Left cardiac atrium (tissue), 4 donors: ENCODE data around the gene KRT23. TPM values are rescaled to one million over a fixed set of nuclear protein-coding genes. Genes with fewer than 3 reads are reported as not detected.

Experiments
- ATAC-seq, 2 donors: fragments of 200-7000 bp; cut with Tn5 transposase; one replicate each; pipeline ENCODE4 v1.9.1; 2020; ENCODE audit warnings: mild to moderate bottlenecking in 2 of 2, moderate library complexity in 2 of 2
- DNase-seq: peaks from one replicate; pipeline ENCODE4 v3.0.0-alpha.2; 2020
- intact Hi-C, 2 donors: fragments of 100-400 bp; cut with DNase I; formaldehyde crosslinking; loops; one replicate each; pipeline versions ENCODE4 v1.14.1 to v1.15.1; 2022 to 2023
- total RNA-seq, 2 donors: library from RNA; stranded (reverse); fragmentation: NEBNext Ultra II Directional; extraction: Animal tissue kit (Norgen Biotek cat#: 25700); gene quantifications; one replicate each; pipeline ENCODE4 v1.2.1, GENCODE V29; 2021
- donor health status: DM: no; HTN: yes; CAD: no.
- donor health status: DM: no; HTN: yes; CAD: no; lungs with severe emphysema.
- donor health status: DM: yes; HTN: yes; CAD: no.
- donor health status: Dilated cardiomyopathy.

The KRT23 gene
- total RNA-seq, 2 donors from 2014 or later = 0.29 TPM; not detected in 1

GRCh38 chr17:40884708-40885512, 52.5 kb downstream of the KRT23 start, which contains the start of gene KRT20:
KRT20 (minus strand) TSS chr17:40885242; CDS start chr17:40885185, 57 bp downstream.
- intact Hi-C loops = no loop called here
- ATAC-seq = no peak
- no peak for DNase-seq

- ATAC-seq = no peak
- DNase-seq = no peak
- intact Hi-C loops = no loop called here
These were observed 53.7 kb downstream of the KRT23 start for GRCh38 chr17:40883626-40884334.

DNA sequence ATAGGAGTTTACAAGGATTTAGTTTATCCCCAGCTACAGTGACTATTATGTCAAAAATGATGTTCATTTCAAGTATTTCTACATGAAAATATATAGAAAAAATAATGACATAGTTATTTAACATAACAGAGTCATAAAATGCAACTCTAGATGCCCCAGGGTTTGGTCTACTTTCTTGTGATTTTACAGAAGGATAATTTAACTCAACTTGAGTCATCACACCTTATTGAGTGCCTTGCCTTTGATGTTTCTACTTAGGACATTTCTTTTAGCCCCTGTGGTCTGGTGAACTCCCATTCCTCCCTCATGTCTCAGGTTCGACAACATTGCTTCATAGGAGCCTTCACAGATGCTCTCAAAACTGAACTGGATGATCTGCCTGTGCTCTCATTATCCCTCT, 54.4 kb downstream of the KRT23 start:
- intact Hi-C loops = no loop called here
- DNase-seq (no peak), ATAC-seq (no peak)

DNA sequence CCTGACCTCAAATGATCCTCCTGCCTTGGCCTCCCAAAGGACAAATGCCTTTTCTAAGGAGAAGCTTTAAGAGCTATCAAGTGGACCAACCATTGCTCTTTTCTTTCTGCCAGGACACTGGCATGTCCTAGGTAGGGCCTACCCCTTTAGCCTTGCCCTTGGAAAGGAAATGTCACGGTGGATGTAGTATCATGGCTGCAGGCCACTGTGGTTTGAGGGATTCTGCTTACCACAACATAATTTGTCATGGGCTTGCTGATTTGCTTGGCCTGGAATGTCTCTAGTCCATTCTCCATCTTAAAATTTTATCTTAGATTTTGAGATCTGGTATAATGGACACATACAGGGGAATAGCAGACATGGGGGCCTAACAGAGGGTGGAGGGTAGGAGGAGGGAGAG, 58.4 kb downstream of the KRT23 start:
- intact Hi-C loops = no loop called here
- DNase-seq (no peak), ATAC-seq (no peak)

DNA sequence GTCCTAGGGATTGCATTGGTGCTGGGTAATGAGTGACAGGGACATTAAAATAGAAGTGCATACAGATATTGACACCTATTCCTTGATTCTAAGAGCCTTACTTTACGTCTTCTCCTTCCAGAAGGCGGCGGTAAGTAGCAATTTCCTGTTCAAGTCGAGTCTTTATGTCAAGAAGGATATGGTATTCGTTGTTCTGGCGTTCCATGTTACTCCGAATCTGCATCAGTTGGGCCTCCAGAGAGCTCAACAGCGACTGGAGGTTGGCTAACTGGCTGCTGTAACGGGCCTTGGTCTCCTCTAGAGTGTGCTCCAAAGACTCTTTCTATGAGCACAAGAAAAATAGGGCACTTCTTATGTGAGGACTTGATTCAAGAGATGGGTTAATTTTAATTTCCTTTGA, 59.4 kb downstream of the KRT23 start:
- intact Hi-C loops = no loop called here
- ATAC-seq = no peak
- DNase-seq = no peak

GRCh38 chr17:40873801-40874200, 63.6 kb downstream of the KRT23 start:
- no peak for DNase-seq
- ATAC-seq = no peak
- intact Hi-C loops = no loop called here

DNA sequence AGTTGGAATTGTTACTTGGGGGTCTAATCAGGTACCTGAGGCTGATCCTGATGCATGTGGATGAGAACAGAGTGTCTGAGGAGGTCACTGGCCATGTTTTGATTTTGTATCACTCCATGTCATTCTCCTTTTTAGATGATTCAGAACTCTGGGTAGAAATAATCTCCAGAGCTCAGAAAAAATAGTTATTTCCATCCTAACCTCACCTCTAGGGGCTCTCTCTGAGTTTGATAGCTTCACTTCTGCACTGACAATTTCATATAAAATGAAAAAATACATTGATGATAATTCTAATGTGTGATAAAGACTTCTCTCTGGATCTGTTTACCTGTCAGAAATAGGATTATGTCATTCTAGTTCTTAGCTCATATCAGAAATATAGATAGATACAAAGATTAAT, 64.2 kb downstream of the KRT23 start:
- intact Hi-C loops = no loop called here
- DNase-seq = no peak
- ATAC-seq = no peak

Other genes with a start within 250 kb of the KRT23 start
- not detected for gene KRT24, start 233.9 kb downstream of the KRT23 start, total RNA-seq
- gene KRT25, start 182.3 kb downstream of the KRT23 start, total RNA-seq = not detected
- not detected for gene KRT26, start 165.4 kb downstream of the KRT23 start, total RNA-seq
- gene KRT27, start 155.1 kb downstream of the KRT23 start, total RNA-seq = not detected
- not detected for gene KRT28, start 137.7 kb downstream of the KRT23 start, total RNA-seq
- 10 to 100 TPM; 57.0 to 68.8 TPM for gene KRT10, start 115.0 kb downstream of the KRT23 start, total RNA-seq
- not detected for gene KRT12, start 70.4 kb downstream of the KRT23 start, total RNA-seq
- gene KRT20, start 52.4 kb downstream of the KRT23 start, total RNA-seq = not detected
- not detected for gene KRT39, start 29.3 kb upstream of the KRT23 start, total RNA-seq
- gene KRT40, start 46.7 kb upstream of the KRT23 start, total RNA-seq = not detected
- not detected for gene KRTAP3-3, start 56.5 kb upstream of the KRT23 start, total RNA-seq
- not detected for gene KRTAP3-2, start 62.3 kb upstream of the KRT23 start, total RNA-seq
- not detected for gene KRTAP3-1, start 71.5 kb upstream of the KRT23 start, total RNA-seq
- not detected for gene KRTAP1-5, start 89.6 kb upstream of the KRT23 start, total RNA-seq
- gene KRTAP1-4, start 92.5 kb upstream of the KRT23 start, total RNA-seq = not detected
- not detected for gene KRTAP1-3, start 97.2 kb upstream of the KRT23 start, total RNA-seq
- gene KRTAP1-1, start 103.8 kb upstream of the KRT23 start, total RNA-seq = not detected
- gene KRTAP2-1, start 109.7 kb upstream of the KRT23 start, total RNA-seq = not detected
- gene KRTAP2-2, start 117.6 kb upstream of the KRT23 start, total RNA-seq = not detected
- gene KRTAP2-3, start 122.5 kb upstream of the KRT23 start, total RNA-seq = not detected
- gene KRTAP2-4, start 128.2 kb upstream of the KRT23 start, total RNA-seq = not detected
- gene KRTAP4-7, start 146.5 kb upstream of the KRT23 start, total RNA-seq = not detected
- not detected for gene KRTAP4-8, start 160.5 kb upstream of the KRT23 start, total RNA-seq
- not detected for gene KRTAP4-16, start 164.6 kb upstream of the KRT23 start, total RNA-seq
- not detected for gene KRTAP4-9, start 167.7 kb upstream of the KRT23 start, total RNA-seq
- gene KRTAP4-11, start 180.7 kb upstream of the KRT23 start, total RNA-seq = not detected
- not detected for gene KRTAP4-12, start 186.5 kb upstream of the KRT23 start, total RNA-seq
- not detected for gene KRTAP4-6, start 202.9 kb upstream of the KRT23 start, total RNA-seq
- not detected for gene KRTAP4-5, start 212.2 kb upstream of the KRT23 start, total RNA-seq
- gene KRTAP4-4, start 223.1 kb upstream of the KRT23 start, total RNA-seq = not detected
- not detected for gene KRTAP4-3, start 230.6 kb upstream of the KRT23 start, total RNA-seq
- not detected for gene KRTAP4-2, start 240.6 kb upstream of the KRT23 start, total RNA-seq
- not detected for gene KRTAP4-1, start 247.3 kb upstream of the KRT23 start, total RNA-seq